Measurements from ENCODE around the gene KANK4. TPM values are rescaled to one million over a fixed set of nuclear protein-coding genes. Genes with fewer than 3 reads are reported as not detected.

The KANK4 gene
- total RNA-seq, 1 donor from 2014 or later, result not detected

- Mint-ChIP-seq H3K4me1 (no peaks in the 10 kb centered on the region), H3K36me3 (ENCODE audit: low read depth) (no peaks in the 10 kb centered on the region), H3K27me3 (peaks cover 18% of the 10 kb centered on the region), H3K4me3 (no peak overlapping the region), H3K9me3 (no peaks in the 10 kb centered on the region), H3K27ac (no peak overlapping the region)
- DNase-seq (no peak), ATAC-seq (ENCODE audit: low read depth) (no peak)
- intact Hi-C loops (cut with micrococcal nuclease), result loop anchor here (2.0 kb wide), 1 partner anchor 111 kb away; no protein-coding TSS in a partner anchor
- ChIA-PET CTCF (no interaction called here), POLR2A (no interaction called here)
- TF ChIP-seq, protein P1, sequence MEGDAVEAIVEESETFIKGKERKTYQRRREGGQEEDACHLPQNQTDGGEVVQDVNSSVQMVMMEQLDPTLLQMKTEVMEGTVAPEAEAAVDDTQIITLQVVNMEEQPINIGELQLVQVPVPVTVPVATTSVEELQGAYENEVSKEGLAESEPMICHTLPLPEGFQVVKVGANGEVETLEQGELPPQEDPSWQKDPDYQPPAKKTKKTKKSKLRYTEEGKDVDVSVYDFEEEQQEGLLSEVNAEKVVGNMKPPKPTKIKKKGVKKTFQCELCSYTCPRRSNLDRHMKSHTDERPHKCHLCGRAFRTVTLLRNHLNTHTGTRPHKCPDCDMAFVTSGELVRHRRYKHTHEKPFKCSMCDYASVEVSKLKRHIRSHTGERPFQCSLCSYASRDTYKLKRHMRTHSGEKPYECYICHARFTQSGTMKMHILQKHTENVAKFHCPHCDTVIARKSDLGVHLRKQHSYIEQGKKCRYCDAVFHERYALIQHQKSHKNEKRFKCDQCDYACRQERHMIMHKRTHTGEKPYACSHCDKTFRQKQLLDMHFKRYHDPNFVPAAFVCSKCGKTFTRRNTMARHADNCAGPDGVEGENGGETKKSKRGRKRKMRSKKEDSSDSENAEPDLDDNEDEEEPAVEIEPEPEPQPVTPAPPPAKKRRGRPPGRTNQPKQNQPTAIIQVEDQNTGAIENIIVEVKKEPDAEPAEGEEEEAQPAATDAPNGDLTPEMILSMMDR (IDR thresholded peaks at IDR 0.05), result no peak
Observed at GRCh38 chr1:62295921-62296491, 23.2 kb downstream of the KANK4 start.

GRCh38 chr1:62294261-62294660 lies 25.0 kb downstream of the KANK4 start:
- intact Hi-C loops (cut with micrococcal nuclease), result loop anchor here (2.0 kb wide), 1 partner anchor 113 kb away; no protein-coding TSS in a partner anchor
- ChIA-PET CTCF (interaction anchor here (1.3 kb wide), 1 partner anchor 452 kb away, joined by 6 read pairs; no protein-coding TSS in a partner anchor), POLR2A (no interaction called here)
- Mint-ChIP-seq H3K4me1 (no peaks in the 10 kb centered on the region), H3K4me3 (no peak overlapping the region), H3K27ac (no peak overlapping the region), H3K27me3 (peaks cover 18% of the 10 kb centered on the region), H3K9me3 (no peaks in the 10 kb centered on the region), H3K36me3 (ENCODE audit: low read depth) (no peaks in the 10 kb centered on the region)
- no peak for DNase-seq
- TF ChIP-seq, protein P1 (IDR thresholded peaks at IDR 0.05), result no peak
- ATAC-seq (ENCODE audit: low read depth), result no peak

- POLR2A ChIA-PET, result no interaction called here
- CTCF ChIA-PET, result no interaction called here
- H3K36me3 Mint-ChIP-seq (ENCODE audit: low read depth), result no peaks in the 10 kb centered on the region
- intact Hi-C loops (cut with micrococcal nuclease), result no loop called here
- peaks cover 19% of the 10 kb centered on the region for H3K27me3 Mint-ChIP-seq
- no peak overlapping the region for H3K4me3 Mint-ChIP-seq
- ATAC-seq (ENCODE audit: low read depth) (no peak), DNase-seq (no peak)
- H3K27ac Mint-ChIP-seq, result no peak overlapping the region
- TF ChIP-seq, protein P1 (IDR thresholded peaks at IDR 0.05), result no peak
- H3K4me1 Mint-ChIP-seq, result no peaks in the 10 kb centered on the region
- no peaks in the 10 kb centered on the region for H3K9me3 Mint-ChIP-seq
Observed at GRCh38 chr1:62288662-62289061, 30.6 kb downstream of the KANK4 start.

GRCh38 chr1:62288224-62288623 lies 31.0 kb downstream of the KANK4 start:
- ATAC-seq (ENCODE audit: low read depth) (no peak), DNase-seq (no peak)
- POLR2A ChIA-PET, result no interaction called here
- Mint-ChIP-seq H3K4me1 (no peaks in the 10 kb centered on the region), H3K36me3 (ENCODE audit: low read depth) (no peaks in the 10 kb centered on the region), H3K27ac (no peak overlapping the region), H3K9me3 (no peaks in the 10 kb centered on the region), H3K4me3 (no peak overlapping the region), H3K27me3 (peaks cover 19% of the 10 kb centered on the region)
- CTCF ChIA-PET, result no interaction called here
- TF ChIP-seq, protein P1 (IDR thresholded peaks at IDR 0.05), result no peak
- intact Hi-C loops (cut with micrococcal nuclease), result no loop called here

- Mint-ChIP-seq H3K4me3 (no peak overlapping the region), H3K27me3 (peaks cover 14% of the 10 kb centered on the region), H3K9me3 (no peaks in the 10 kb centered on the region), H3K4me1 (no peaks in the 10 kb centered on the region), H3K27ac (no peak overlapping the region), H3K36me3 (ENCODE audit: low read depth) (no peaks in the 10 kb centered on the region)
- no peak for DNase-seq
- TF ChIP-seq, protein P1 (IDR thresholded peaks at IDR 0.05), result no peak
- intact Hi-C loops (cut with micrococcal nuclease), result no loop called here
- CTCF ChIA-PET, result no interaction called here
- POLR2A ChIA-PET, result no interaction called here
- no peak for ATAC-seq (ENCODE audit: low read depth)
Observed at GRCh38 chr1:62286786-62287224, 32.4 kb downstream of the KANK4 start.
